Mucosa of descending colon (tissue), 3 donors: ENCODE data around the gene TPSG1. TPM values are rescaled to one million over a fixed set of nuclear protein-coding genes. Genes with fewer than 3 reads are reported as not detected.

Source experiments
- ATAC-seq: fragments of 200-7000 bp; cut with Tn5 transposase; one replicate; pipeline ENCODE4 v1.9.1; 2020; ENCODE audit warnings: mild to moderate bottlenecking, moderate library complexity
- DNase-seq, 3 donors: peaks; one replicate each; pipeline ENCODE4 v3.0.0-alpha.2; 2020
- H3K36me3 ChIP-seq: fragments of 200-600 bp; one replicate; pipeline ENCODE4 v1.8.0; 2021; ENCODE audit warnings: low read depth, mild to moderate bottlenecking
- H3K4me1 ChIP-seq: fragments of 200-600 bp; one replicate; pipeline ENCODE4 v1.8.0; 2021; ENCODE audit warnings: low read depth, mild to moderate bottlenecking
- H3K4me3 ChIP-seq: fragments of 200-600 bp; one replicate; pipeline ENCODE4 v1.8.0; 2021; ENCODE audit warnings: mild to moderate bottlenecking
- H3K9me3 ChIP-seq: fragments of 200-600 bp; one replicate; pipeline ENCODE4 v1.8.0; 2021; ENCODE audit warnings: mild to moderate bottlenecking
- intact Hi-C, 2 donors: fragments of 100-400 bp; cut with DNase I in 1 of 2; cut with micrococcal nuclease in 1 of 2; formaldehyde crosslinking; loops; one replicate each; pipeline versions ENCODE4 v1.11.0 to v1.11.1; 2022; cut with DNase I, micrococcal nuclease
- total RNA-seq, 3 donors: library from RNA; stranded (reverse); fragmentation: NEBNext Ultra II Directional in 2 of 3; extraction: Animal tissue kit (Norgen Biotek cat#: 25700) in 2 of 3; gene quantifications; one replicate each; pipeline versions ENCODE4 v1.2.1 to v1.2.4, GENCODE V29; 2021 to 2023
- TF ChIP-seq, protein P1 (sequence below): fragments of 200-600 bp; IDR thresholded peaks from one replicate; pipeline ENCODE4 v1.8.0; 2022; ENCODE audit warnings: antibody characterized with exemption, mild to moderate bottlenecking
- donor health status: DM: no; HTN: no; CAD: no; lungs with moderate emphysema.
- donor health status: DM: no; HTN: no; CAD: no.
- donor health status: DM: no; HTN: yes; CAD: no.

The TPSG1 gene
- total RNA-seq, 3 donors from 2014 or later: 23.3 to 61.3 (median 53.7) TPM

DNA sequence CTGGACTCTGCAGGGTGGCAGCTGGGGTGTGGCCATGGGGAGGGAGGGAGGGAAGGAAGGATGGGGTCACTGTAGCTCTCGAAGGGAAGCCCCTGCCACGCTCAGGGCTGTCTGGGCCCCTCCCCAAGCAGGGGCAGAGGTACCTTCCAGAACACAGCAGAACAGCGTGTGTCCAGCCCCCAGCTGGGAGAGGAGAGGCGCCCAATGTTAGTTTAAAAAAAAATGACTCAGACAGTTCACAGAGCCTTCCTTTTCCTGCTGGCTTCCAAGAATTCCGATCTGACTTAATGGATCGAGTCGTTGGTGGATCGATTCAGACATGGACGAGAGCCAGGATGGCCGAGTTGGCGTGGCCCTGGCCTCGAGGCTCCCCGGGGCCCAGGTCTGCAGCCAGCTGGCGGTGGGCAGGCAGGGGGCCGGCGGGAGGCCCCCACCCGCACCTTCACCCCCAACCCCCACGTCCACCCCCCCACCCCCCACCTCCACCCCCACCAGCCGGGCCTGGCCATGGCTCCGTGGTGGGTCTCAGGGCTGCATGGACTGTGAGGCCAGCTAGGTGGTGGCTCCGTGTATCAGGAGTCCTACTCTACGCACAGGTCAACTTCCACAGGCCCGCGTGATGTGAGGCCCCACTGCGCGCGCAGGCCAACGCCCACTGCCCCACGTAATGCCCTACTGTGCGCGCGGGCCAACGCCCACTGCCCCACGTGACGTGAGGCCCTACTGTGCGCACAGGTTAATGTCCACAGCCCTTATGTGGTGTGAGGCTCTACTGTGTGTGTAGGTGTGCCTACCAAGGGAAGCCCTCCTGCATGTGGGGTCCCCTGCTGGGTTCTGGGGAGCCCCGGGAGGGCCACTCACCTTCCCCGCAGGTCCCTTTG, 50.4 kb downstream of the TPSG1 start:
- ATAC-seq: no peak
- intact Hi-C loops: no loop called here

GRCh38 chr16:1173788-1174451, 51.1 kb downstream of the TPSG1 start:
- TF ChIP-seq, protein P1, sequence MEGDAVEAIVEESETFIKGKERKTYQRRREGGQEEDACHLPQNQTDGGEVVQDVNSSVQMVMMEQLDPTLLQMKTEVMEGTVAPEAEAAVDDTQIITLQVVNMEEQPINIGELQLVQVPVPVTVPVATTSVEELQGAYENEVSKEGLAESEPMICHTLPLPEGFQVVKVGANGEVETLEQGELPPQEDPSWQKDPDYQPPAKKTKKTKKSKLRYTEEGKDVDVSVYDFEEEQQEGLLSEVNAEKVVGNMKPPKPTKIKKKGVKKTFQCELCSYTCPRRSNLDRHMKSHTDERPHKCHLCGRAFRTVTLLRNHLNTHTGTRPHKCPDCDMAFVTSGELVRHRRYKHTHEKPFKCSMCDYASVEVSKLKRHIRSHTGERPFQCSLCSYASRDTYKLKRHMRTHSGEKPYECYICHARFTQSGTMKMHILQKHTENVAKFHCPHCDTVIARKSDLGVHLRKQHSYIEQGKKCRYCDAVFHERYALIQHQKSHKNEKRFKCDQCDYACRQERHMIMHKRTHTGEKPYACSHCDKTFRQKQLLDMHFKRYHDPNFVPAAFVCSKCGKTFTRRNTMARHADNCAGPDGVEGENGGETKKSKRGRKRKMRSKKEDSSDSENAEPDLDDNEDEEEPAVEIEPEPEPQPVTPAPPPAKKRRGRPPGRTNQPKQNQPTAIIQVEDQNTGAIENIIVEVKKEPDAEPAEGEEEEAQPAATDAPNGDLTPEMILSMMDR: no peak
- ATAC-seq: no peak
- Histone ChIP-seq H3K9me3 (no peaks in the 10 kb centered on the region), H3K4me3 (no peak overlapping the region), H3K36me3 (no peaks in the 10 kb centered on the region), H3K4me1 (no peaks in the 10 kb centered on the region)
- intact Hi-C loops: no loop called here
- DNase-seq: no peak

More for the DNA sequence above, 50.4 kb downstream of the TPSG1 start:
- Histone ChIP-seq H3K36me3 (no peaks in the 10 kb centered on the region), H3K4me3 (no peak overlapping the region), H3K4me1 (no peaks in the 10 kb centered on the region), H3K9me3 (no peaks in the 10 kb centered on the region)
- DNase-seq: no peak
- TF ChIP-seq, protein P1: no peak

GRCh38 chr16:1172651-1173050, 52.4 kb downstream of the TPSG1 start:
- Histone ChIP-seq H3K4me1 (no peaks in the 10 kb centered on the region), H3K36me3 (no peaks in the 10 kb centered on the region), H3K4me3 (no peak overlapping the region), H3K9me3 (no peaks in the 10 kb centered on the region)
- DNase-seq (no peak), ATAC-seq (no peak)
- intact Hi-C loops: no loop called here
- TF ChIP-seq, protein P1: no peak

- no peaks in the 10 kb centered on the region for H3K36me3 ChIP-seq
- H3K9me3 ChIP-seq: no peaks in the 10 kb centered on the region
- DNase-seq (no peak), ATAC-seq (no peak)
- TF ChIP-seq, protein P1: no peak
- intact Hi-C loops: no loop called here
- no peak overlapping the region for H3K4me3 ChIP-seq
- H3K4me1 ChIP-seq: no peaks in the 10 kb centered on the region
Observed at GRCh38 chr16:1171854-1172428, 53.1 kb downstream of the TPSG1 start.

Other genes starting within 250 kb of the TPSG1 start
- gene SOX8, start 243.5 kb downstream of the TPSG1 start, total RNA-seq: 1 to 10 TPM in 1 of 3 donors, under 1 TPM in 2; 0.67 to 3.1 (median 0.75) TPM
- gene SSTR5, start 152.5 kb downstream of the TPSG1 start, total RNA-seq: not detected
- not detected for gene C1QTNF8, start 129.0 kb downstream of the TPSG1 start, total RNA-seq
- 100 to 1,000 TPM in 1 of 3 donors, 1 to 10 TPM in 2; 6.0 to 160 (median 9.5) TPM for gene CACNA1H, start 72.2 kb downstream of the TPSG1 start, total RNA-seq
- gene TPSB2, start 4.9 kb upstream of the TPSG1 start, total RNA-seq: 10 to 100 TPM in 1 of 3 donors, 1 to 10 TPM in 2; 3.7 to 21.0 (median 8.2) TPM
- gene TPSAB1, start 15.4 kb upstream of the TPSG1 start, total RNA-seq: 10 to 100 TPM in 2 of 3 donors, 1 to 10 TPM in 1; 7.8 to 51.7 (median 46.2) TPM
- 1 to 10 TPM in 1 of 3 donors, under 1 TPM in 2; 0.35 to 4.3 (median 0.58) TPM for gene TPSD1, start 30.8 kb upstream of the TPSG1 start, total RNA-seq
- gene UBE2I, start 84.4 kb upstream of the TPSG1 start, total RNA-seq: 100 to 1,000 TPM in 1 of 3 donors, 10 to 100 TPM in 2; 79.8 to 101 (median 96.9) TPM
- gene BAIAP3, start 108.4 kb upstream of the TPSG1 start, total RNA-seq: 10 to 100 TPM in 1 of 3 donors, 1 to 10 TPM in 2; 5.6 to 14.6 (median 5.7) TPM
- 10 to 100 TPM; 46.4 to 57.2 (median 54.1) TPM for gene TSR3, start 126.6 kb upstream of the TPSG1 start, total RNA-seq
- gene GNPTG, start 126.7 kb upstream of the TPSG1 start, total RNA-seq: 10 to 100 TPM; 50.1 to 68.9 (median 57.3) TPM
- 10 to 100 TPM; 16.2 to 36.5 (median 28.2) TPM for gene UNKL, start 189.4 kb upstream of the TPSG1 start, total RNA-seq
- 10 to 100 TPM; 10.3 to 14.4 (median 11.0) TPM for gene UQCC4, start 195.5 kb upstream of the TPSG1 start, total RNA-seq
- under 1 TPM in 1 of 3 donors, not detected in 2; 0.34 TPM for gene PERCC1, start 205.8 kb upstream of the TPSG1 start, total RNA-seq
- gene CCDC154, start 219.3 kb upstream of the TPSG1 start, total RNA-seq: 1 to 10 TPM in 2 of 3 donors, under 1 TPM in 1; 0.43 to 2.4 (median 1.1) TPM
- 10 to 100 TPM; 59.3 to 98.1 (median 59.8) TPM for gene CLCN7, start 249.8 kb upstream of the TPSG1 start, total RNA-seq